Peyer's patch (tissue), 4 donors: ENCODE data around the gene RAPGEF1.

Experiments used
- CTCF ChIP-seq, 6 experiments: fragments of 450-650 bp in 4 of 6; fragments of 200-600 bp in 2 of 6; sonication (generic) in 1 of 6; IDR thresholded peaks; one replicate each; pipeline ENCODE4 v1.5.1; 2017 to 2019; ENCODE audit warnings: antibody characterized with exemption in 6 of 6, mild to moderate bottlenecking in 3 of 6, moderate library complexity in 1 of 6
- POLR2A ChIP-seq, 2 donors: fragments of 450-650 bp; IDR thresholded peaks; one replicate each; pipeline ENCODE4 v1.5.1; 2017; ENCODE audit warnings: antibody characterized with exemption in 2 of 2, mild to moderate bottlenecking in 2 of 2, moderate library complexity in 2 of 2

GRCh38 chr9:131657456-131657855, 82.4 kb downstream of the RAPGEF1 start:
- TF ChIP-seq CTCF (IDR thresholded peaks at IDR 0.05) = no peak
- TF ChIP-seq POLR2A (IDR thresholded peaks at IDR 0.05) = no peak
